GM12875 (cell line): ENCODE data around the gene SCN1B.

Experiments
- H3K4me3 ChIP-seq: one replicate; pipeline ENCODE4 v1.5.1; 2011; ENCODE audit warnings: low read depth, low read length, control low read depth
- TF ChIP-seq, protein P1 (sequence below): IDR thresholded peaks from 2 replicates; pipeline ENCODE4 v1.5.1; 2011; ENCODE audit warnings: low read depth, mild to moderate bottlenecking, control low read depth, inconsistent platforms, low read length, moderate library complexity, borderline replicate concordance; ENCODE audit not compliant: insufficient read depth

The SCN1B gene

DNA sequence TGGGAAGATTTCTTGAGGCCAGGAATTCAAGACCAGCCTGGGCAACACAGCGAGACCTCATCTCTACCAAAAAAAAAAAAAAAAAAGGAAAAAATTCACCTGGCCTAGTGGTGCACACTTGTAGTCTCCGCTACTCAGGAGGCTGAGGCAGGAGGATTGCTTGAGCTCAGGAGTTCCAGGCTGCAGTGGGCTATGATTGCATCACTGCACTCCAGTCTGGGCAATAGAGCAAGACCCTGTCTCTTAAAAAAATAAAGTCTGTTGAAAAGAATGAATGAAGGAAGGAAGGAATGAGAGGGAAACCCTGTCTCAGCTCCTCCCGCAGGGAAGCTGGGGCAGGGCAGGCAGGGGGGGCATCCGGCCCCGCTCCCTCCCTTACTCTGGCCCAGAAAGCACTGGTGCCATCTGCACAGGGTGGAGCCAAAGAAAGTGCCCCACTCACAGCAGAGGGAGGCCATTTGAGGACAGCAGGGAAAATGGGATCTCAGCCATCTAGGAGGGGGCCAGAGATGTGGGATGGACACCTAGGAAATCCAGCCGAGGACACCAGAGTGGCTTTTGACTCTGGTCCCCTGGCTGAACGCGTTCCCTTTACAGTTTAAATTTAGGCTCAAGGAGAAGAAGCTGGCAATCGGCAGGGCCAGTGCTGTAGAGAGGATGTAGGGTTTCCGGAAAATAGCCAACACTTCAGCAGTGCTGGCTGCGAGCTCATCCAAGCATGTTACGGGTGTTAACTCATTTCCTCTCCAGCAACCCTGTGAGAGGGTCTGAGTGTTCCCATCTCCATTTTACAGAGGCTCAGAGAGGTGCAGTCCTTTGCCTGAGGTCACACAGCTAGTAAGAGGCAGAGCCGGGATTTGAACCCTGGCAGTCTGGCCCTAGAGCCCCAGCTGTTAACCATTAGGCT is 7.7 kb downstream of the SCN1B start:
- no peak overlapping the region for H3K4me3 ChIP-seq
- TF ChIP-seq, protein P1, sequence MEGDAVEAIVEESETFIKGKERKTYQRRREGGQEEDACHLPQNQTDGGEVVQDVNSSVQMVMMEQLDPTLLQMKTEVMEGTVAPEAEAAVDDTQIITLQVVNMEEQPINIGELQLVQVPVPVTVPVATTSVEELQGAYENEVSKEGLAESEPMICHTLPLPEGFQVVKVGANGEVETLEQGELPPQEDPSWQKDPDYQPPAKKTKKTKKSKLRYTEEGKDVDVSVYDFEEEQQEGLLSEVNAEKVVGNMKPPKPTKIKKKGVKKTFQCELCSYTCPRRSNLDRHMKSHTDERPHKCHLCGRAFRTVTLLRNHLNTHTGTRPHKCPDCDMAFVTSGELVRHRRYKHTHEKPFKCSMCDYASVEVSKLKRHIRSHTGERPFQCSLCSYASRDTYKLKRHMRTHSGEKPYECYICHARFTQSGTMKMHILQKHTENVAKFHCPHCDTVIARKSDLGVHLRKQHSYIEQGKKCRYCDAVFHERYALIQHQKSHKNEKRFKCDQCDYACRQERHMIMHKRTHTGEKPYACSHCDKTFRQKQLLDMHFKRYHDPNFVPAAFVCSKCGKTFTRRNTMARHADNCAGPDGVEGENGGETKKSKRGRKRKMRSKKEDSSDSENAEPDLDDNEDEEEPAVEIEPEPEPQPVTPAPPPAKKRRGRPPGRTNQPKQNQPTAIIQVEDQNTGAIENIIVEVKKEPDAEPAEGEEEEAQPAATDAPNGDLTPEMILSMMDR = no peak

DNA sequence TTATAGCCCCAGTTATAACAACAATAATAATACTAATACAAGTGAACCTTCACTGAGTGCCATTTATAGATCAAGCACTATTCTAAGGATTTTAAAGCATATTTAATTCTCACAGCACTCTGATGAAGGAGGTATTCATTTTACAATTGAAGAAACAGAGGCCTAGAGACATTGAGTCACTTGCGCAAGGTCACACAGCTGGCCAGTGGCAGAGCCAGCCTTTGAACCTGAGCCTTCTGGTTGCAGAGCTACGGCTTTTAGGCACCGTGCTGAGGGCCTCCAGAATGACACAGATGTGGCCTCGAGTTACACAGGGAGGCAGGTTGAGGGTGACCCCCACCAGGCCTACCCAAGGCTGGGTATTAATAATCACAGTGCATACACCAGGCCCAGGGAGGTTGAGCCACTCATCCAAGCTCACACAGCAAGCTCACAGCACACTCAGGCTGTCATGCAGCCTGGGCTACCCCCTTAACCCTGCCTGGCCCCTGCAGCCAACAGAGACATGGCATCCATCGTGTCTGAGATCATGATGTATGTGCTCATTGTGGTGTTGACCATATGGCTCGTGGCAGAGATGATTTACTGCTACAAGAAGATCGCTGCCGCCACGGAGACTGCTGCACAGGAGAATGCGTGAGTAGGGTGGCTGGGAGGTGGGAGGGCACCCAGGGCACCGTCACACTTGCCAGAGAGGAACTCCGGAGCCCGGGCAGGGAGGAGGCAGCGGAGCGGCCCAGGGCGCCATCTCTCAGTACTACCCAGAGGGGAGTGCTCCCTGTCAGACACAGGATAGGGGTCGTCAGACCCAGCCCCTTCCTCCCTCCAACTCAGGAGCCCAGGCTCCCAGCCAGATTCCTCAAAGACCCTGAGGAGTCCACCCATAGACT is 8.6 kb downstream of the SCN1B start:
- no peak overlapping the region for H3K4me3 ChIP-seq
- TF ChIP-seq, protein P1 = no peak

DNA sequence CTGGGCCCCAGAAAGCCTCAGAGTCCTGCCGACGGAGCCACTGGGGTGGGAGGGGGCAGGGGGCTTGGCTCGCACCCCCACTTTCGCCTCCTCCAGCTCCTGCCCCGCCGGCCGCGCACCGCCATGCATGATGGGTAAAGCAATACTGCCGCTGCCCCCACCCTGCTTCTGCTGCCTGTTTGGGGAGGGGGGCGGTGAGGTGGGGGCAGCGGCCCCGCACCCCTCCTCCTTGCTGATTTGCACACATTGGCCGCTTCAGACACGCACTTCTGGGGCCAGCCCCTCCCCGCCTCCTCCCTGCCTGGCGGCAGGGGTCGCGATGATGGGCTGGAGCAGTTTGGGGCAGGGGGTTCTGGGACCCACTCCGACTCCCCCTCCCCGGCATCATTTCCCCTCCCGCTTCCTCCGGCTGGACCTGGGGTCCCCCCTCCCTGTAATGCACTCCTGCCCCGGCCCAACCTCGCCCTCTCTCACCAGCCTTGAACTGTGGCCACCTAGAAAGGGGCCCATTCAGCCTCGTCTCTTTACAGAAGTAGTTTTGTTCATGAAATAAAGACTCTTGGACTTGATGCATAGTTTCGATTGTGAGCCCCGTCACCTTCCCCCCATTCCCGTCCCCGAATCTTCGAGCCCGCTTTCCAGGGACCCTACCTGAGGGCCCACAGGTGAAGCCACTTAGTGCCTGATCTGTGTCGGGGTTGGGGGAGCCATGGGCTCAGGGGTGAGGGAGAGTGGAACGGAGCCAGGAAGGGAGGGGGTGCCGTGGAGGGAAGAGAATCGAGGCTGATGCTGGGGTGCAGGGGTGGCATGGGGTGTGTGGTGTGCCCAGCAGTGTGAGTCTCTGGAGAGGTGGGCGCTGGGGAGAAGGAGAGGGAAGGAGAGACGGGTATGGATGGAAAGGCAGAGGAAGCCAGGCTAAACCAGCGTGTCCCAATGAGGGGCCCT is 9.9 kb downstream of the SCN1B start:
- no peak overlapping the region for H3K4me3 ChIP-seq
- TF ChIP-seq, protein P1 = no peak

DNA sequence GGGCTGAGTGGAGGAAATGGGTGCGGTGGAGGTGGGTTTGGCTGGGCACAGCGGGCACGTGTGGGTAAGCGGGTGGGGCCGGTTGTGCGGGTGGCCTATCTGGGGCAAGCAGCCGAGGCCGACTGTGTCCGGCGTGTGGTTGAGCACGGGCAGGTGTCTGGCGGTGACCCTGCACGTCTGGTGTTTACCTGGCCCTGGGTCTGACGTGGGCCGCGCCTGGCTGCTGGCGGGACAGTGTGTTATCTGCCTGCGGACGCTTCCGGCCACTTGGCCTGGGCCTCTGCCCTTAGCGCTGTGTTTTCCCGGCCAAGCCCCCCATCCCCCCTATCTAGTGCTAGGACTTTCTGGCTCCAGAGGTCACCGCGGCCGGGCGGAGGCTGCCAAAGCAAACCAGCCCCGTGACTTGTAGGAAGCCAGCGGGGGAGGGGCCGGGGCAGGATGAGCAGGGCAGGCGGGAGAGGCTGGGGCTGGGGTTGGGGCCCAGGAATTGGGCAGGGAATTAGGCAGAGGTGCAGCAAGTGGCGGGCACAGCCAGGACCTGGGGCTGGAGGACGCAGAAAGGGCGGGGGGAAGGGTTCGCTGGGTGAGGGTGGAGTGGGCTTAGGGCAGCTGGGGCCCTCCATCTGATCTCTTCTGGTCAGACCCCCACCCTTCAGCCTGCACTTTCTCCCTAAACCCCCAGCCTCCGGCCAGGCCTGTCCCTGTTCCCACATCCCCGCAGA is 10.7 kb downstream of the SCN1B start:
- TF ChIP-seq, protein P1 = no peak
- H3K4me3 ChIP-seq = no peak overlapping the region

DNA sequence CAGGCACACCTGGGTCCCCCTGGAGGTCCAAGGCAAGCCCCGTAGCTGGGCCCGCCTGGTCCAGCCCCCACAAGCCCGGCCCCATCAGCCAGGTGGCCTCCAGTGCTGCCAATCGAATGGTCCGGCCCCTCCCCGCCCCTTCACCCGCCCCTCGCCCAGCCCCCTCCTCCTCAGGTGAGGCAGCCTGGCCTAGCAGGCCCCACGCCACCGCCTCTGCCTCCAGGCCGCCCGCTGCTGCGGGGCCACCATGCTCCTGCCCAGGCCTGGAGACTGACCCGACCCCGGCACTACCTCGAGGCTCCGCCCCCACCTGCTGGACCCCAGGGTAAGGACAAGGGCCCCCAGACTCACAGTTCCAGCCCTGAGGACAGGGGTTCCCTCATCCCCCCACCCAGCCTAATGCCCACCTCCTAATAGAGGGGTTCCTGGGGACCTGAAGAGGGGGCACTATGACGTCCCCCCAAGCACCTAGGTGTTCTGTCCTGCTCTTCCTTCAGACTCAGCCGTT is 11.3 kb downstream of the SCN1B start, which contains the start of gene HPN:
Gene HPN (plus strand): TSS at position 174 of the 508 bp plus-strand sequence. CDS start 786 bp downstream, outside the sequence.
- no peak within 1 kb of the TSS for H3K4me3 ChIP-seq
- TF ChIP-seq, protein P1 = no peak
